ENCODE data around the gene HEG1. TPM values are rescaled to one million over a fixed set of nuclear protein-coding genes. Genes with fewer than 3 reads are reported as not detected.
"Not testable (repeated sequence)": the region's sequence is repeated elsewhere in the genome, so short reads cannot be mapped to it uniquely, and the experiment has no call there.

The HEG1 gene
- 1 to 10 TPM; 5.8 TPM for total RNA-seq

- peak within 1 kb of the TSS; percentile 11 for H3K27ac Mint-ChIP-seq
- H3K4me3 Mint-ChIP-seq: peak within 1 kb of the TSS; percentile 80
- H3K4me1 Mint-ChIP-seq (ENCODE audit: low read depth): peaks cover 44% of the 10 kb centered on the region
- H3K27me3 Mint-ChIP-seq (ENCODE audit: low read depth): no peaks in the 10 kb centered on the region
- no peaks in the 10 kb centered on the region for H3K36me3 Mint-ChIP-seq (ENCODE audit: low read depth)
- peak; percentile 78 for DNase-seq
- CTCF ChIA-PET: interaction anchor here (0.5 to 1.9 kb wide), 2 partner anchors 8 to 405 kb away, joined by 4 to 5 read pairs; no protein-coding TSS in a partner anchor
- no peaks in the 10 kb centered on the region for H3K9me3 Mint-ChIP-seq
- intact Hi-C loops (cut with micrococcal nuclease): loop anchor here (1.0 kb wide), 1 partner anchor 54 kb away; no protein-coding TSS in a partner anchor
Measured at GRCh38 chr3:125055913-125056745, at the start of gene HEG1. TSS of gene HEG1 (minus strand) at chr3:125055997. CDS start at chr3:125055890, 107 bp downstream.

- H3K9me3 Mint-ChIP-seq: peaks cover 5% of the 10 kb centered on the region
- no peak for DNase-seq
- CTCF ChIA-PET: interaction anchor here (0.6 kb wide), 1 partner anchor 1835 kb away, joined by 4 read pairs; no protein-coding TSS in a partner anchor
- intact Hi-C loops (cut with micrococcal nuclease): no loop called here
- H3K36me3 Mint-ChIP-seq (ENCODE audit: low read depth): no peaks in the 10 kb centered on the region
- no peak overlapping the region for H3K4me3 Mint-ChIP-seq
- peaks cover 19% of the 10 kb centered on the region for H3K4me1 Mint-ChIP-seq (ENCODE audit: low read depth)
- no peaks in the 10 kb centered on the region for H3K27me3 Mint-ChIP-seq (ENCODE audit: low read depth)
- H3K27ac Mint-ChIP-seq: no peak overlapping the region
Measured at GRCh38 chr3:125105116-125105515, 49.3 kb upstream of the HEG1 start.

DNA sequence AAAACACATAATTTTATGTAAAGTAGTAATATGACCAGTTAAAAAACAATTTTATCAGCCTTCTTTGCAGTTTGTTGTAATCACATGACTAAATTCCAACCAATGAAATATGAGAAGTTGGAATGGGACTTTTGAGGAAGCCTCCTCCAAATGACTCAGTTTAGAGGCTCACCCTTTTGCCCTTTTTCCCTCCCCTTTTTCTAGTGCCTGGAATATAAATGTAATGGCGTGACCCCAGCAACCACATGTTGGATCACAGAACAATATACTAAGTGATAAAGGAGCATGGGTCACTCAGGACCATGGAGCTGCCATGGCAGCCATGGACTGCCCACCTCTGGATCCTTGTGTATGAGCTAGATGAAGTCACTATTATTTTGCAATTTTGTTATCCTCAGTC is 48.8 kb upstream of the HEG1 start:
- CTCF ChIA-PET: no interaction called here
- Mint-ChIP-seq H3K36me3 (ENCODE audit: low read depth) (no peaks in the 10 kb centered on the region), H3K27me3 (ENCODE audit: low read depth) (no peaks in the 10 kb centered on the region), H3K4me3 (no peak overlapping the region), H3K9me3 (peaks cover 9% of the 10 kb centered on the region), H3K4me1 (ENCODE audit: low read depth) (peaks cover 15% of the 10 kb centered on the region), H3K27ac (no peak overlapping the region)
- intact Hi-C loops (cut with micrococcal nuclease): no loop called here
- DNase-seq: no peak

DNA sequence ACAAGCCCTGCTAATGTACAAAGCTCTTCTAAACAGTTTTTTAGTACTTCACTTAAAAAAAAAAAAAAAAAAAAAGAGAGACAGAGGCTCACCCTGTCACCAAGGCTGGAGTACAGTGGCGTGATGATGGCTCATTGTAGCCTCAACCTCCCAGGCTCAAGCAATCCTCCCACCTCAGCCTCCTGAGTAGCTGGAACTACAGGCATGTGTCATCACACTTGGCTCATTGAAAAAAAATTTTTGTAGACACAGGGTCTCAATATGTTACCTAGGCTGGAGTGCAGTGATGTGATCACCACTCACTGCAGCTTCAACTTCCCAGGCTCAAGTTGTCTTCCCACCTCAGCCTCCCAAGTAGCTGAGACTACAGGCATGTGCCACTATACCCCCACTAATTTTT is 47.6 kb upstream of the HEG1 start:
- CTCF ChIA-PET: no interaction called here
- intact Hi-C loops (cut with micrococcal nuclease): no loop called here
- H3K36me3 Mint-ChIP-seq (ENCODE audit: low read depth): no peaks in the 10 kb centered on the region
- H3K4me1 Mint-ChIP-seq (ENCODE audit: low read depth): peaks cover 7% of the 10 kb centered on the region
- H3K9me3 Mint-ChIP-seq: peaks cover 14% of the 10 kb centered on the region
- no peak overlapping the region for H3K27ac Mint-ChIP-seq
- DNase-seq: no peak
- H3K4me3 Mint-ChIP-seq: no peak overlapping the region
- no peaks in the 10 kb centered on the region for H3K27me3 Mint-ChIP-seq (ENCODE audit: low read depth)

DNA sequence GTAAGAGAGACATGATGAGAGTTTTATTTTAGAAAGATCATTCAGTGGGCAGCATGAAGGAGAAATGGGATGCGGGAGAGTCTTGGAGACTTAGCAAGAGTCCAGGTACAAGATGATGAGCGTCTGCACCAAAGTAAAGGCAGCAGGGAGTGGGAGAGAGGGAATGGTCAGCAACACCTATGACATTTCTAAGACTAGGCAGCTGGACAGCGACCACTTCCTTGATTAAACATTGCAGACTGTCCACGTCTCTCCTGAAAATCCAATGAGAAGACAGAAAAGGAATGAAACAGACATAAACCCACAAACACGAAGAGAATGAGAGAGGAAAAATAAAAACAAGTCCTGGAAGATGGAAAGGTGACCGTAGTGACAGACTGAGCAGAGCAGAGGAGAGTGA is 46.7 kb upstream of the HEG1 start:
- no peaks in the 10 kb centered on the region for H3K4me1 Mint-ChIP-seq (ENCODE audit: low read depth)
- intact Hi-C loops (cut with micrococcal nuclease): no loop called here

DNA sequence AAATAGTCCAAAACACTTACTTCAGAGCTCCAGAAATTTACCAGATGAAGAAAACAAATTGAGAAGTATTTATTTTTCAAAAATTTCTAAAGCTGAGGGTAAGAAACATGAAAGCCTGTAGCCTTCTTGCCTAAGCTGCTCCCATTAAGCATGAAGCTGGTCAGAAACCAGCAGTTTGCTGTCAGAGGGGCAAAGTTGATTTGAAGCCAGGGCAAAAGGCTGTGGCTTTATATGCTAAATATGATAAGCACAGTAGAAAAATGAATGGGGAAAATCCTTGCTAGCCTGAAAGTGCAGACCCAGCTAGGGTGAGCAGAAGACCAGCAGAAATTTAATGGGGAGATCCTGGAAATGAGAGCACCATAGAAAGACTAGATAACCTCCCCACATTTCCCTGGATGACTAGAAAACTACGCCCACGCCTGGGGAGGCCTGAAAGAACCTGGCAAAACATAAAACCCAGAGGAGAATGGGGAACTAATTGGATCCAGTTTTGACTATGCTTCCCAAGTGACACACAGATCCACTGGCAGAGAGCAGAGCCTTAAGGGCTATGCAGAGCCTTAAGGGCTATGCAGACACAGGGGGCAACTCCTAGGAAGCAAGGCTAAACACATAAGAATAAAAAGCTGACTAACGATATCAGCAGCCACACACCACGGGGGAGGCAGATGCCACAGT is 43.0 kb upstream of the HEG1 start:
- H3K27me3 Mint-ChIP-seq (ENCODE audit: low read depth): no peaks in the 10 kb centered on the region
- no peaks in the 10 kb centered on the region for H3K36me3 Mint-ChIP-seq (ENCODE audit: low read depth)
- CTCF ChIA-PET: interaction anchor here (1.1 kb wide), 1 partner anchor 10 kb away, joined by 3 read pairs; no protein-coding TSS in a partner anchor
- peaks cover 9% of the 10 kb centered on the region for H3K9me3 Mint-ChIP-seq
- H3K27ac Mint-ChIP-seq: no peak overlapping the region
- DNase-seq: no peak
- no peaks in the 10 kb centered on the region for H3K4me1 Mint-ChIP-seq (ENCODE audit: low read depth)
- intact Hi-C loops (cut with micrococcal nuclease): no loop called here
- no peak overlapping the region for H3K4me3 Mint-ChIP-seq

More for the DNA sequence above, 46.7 kb upstream of the HEG1 start:
- Mint-ChIP-seq H3K27me3 (ENCODE audit: low read depth) (no peaks in the 10 kb centered on the region), H3K9me3 (peaks cover 14% of the 10 kb centered on the region), H3K36me3 (ENCODE audit: low read depth) (no peaks in the 10 kb centered on the region), H3K27ac (no peak overlapping the region), H3K4me3 (no peak overlapping the region)
- no peak for DNase-seq
- CTCF ChIA-PET: no interaction called here

GRCh38 chr3:125090649-125091048 is 34.9 kb upstream of the HEG1 start:
- H3K4me1 Mint-ChIP-seq (ENCODE audit: low read depth): no peaks in the 10 kb centered on the region
- intact Hi-C loops (cut with micrococcal nuclease): no loop called here
- H3K27me3 Mint-ChIP-seq (ENCODE audit: low read depth): no peaks in the 10 kb centered on the region
- no peaks in the 10 kb centered on the region for H3K9me3 Mint-ChIP-seq
- DNase-seq: no peak
- no peak overlapping the region for H3K4me3 Mint-ChIP-seq
- H3K27ac Mint-ChIP-seq: no peak overlapping the region
- no peaks in the 10 kb centered on the region for H3K36me3 Mint-ChIP-seq (ENCODE audit: low read depth)
- CTCF ChIA-PET: no interaction called here

- CTCF ChIA-PET: no interaction called here
Measured at GRCh38 chr3:125087768-125088391, 32.1 kb upstream of the HEG1 start.

DNA sequence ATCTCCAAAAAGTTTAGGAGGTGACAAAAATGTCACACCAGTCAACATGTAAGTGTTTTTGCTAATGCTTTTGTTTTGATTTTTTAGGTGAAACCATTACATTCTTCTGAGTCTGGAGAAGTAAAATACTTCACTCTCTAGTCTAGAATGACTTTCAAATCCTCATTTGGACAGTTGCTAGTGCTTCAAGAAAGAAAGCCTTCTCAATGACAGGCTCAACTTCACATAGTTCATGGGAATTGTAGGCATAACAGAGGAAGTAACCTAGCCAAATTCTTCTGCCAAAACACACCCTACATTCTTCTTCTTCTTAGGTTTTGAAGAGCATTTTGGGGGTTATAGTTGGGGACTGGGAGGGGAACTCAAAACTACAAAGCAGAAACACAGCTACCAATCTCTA is 29.4 kb upstream of the HEG1 start:
- CTCF ChIA-PET: no interaction called here

More at GRCh38 chr3:125087768-125088391, 32.1 kb upstream of the HEG1 start:
- no peaks in the 10 kb centered on the region for H3K4me1 Mint-ChIP-seq (ENCODE audit: low read depth)
- DNase-seq: no peak
- intact Hi-C loops (cut with micrococcal nuclease): no loop called here
- no peak overlapping the region for H3K27ac Mint-ChIP-seq
- no peaks in the 10 kb centered on the region for H3K9me3 Mint-ChIP-seq
- no peaks in the 10 kb centered on the region for H3K27me3 Mint-ChIP-seq (ENCODE audit: low read depth)
- H3K4me3 Mint-ChIP-seq: no peak overlapping the region
- no peaks in the 10 kb centered on the region for H3K36me3 Mint-ChIP-seq (ENCODE audit: low read depth)

GRCh38 chr3:125083776-125084175 is 28.0 kb upstream of the HEG1 start:
- Mint-ChIP-seq H3K9me3 (no peaks in the 10 kb centered on the region), H3K27me3 (ENCODE audit: low read depth) (no peaks in the 10 kb centered on the region), H3K4me1 (ENCODE audit: low read depth) (no peaks in the 10 kb centered on the region), H3K36me3 (ENCODE audit: low read depth) (no peaks in the 10 kb centered on the region), H3K4me3 (no peak overlapping the region), H3K27ac (no peak overlapping the region)
- no peak for DNase-seq
- CTCF ChIA-PET: interaction anchor here (0.8 to 1.2 kb wide), 2 partner anchors 67 kb away, joined by 3 read pairs; no protein-coding TSS in a partner anchor
- intact Hi-C loops (cut with micrococcal nuclease): no loop called here

More for the DNA sequence above, 29.4 kb upstream of the HEG1 start:
- DNase-seq: no peak
- Mint-ChIP-seq H3K4me3 (no peak overlapping the region), H3K9me3 (no peaks in the 10 kb centered on the region), H3K27ac (no peak overlapping the region), H3K4me1 (ENCODE audit: low read depth) (no peaks in the 10 kb centered on the region), H3K36me3 (ENCODE audit: low read depth) (no peaks in the 10 kb centered on the region), H3K27me3 (ENCODE audit: low read depth) (no peaks in the 10 kb centered on the region)
- intact Hi-C loops (cut with micrococcal nuclease): no loop called here

DNA sequence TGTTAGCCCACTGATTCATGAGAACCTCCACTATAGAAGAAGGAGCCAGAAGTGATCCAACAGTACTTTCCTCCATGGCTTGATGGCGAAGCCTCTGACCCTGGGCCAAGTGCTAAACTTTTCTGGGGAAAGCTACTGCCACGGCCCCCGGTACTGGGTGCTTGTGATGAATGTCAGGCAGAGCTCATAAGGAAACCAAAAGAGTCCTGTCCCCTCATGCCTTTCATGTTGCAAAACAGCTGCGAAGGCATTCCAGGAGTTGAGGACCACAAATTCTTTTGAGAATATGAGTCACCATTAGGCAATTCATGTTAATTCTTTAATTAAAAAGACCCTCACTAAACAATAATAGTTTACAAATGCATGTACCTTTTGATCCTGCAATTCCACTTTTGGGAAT is 26.5 kb upstream of the HEG1 start:
- CTCF ChIA-PET: interaction anchor here (0.9 kb wide), 1 partner anchor 68 kb away, joined by 3 read pairs; no protein-coding TSS in a partner anchor
- H3K9me3 Mint-ChIP-seq; H3K36me3 Mint-ChIP-seq (ENCODE audit: low read depth); H3K27ac Mint-ChIP-seq; H3K4me3 Mint-ChIP-seq; H3K4me1 Mint-ChIP-seq (ENCODE audit: low read depth); H3K27me3 Mint-ChIP-seq (ENCODE audit: low read depth); DNase-seq; intact Hi-C loops (cut with micrococcal nuclease): not testable (repeated sequence)

DNA sequence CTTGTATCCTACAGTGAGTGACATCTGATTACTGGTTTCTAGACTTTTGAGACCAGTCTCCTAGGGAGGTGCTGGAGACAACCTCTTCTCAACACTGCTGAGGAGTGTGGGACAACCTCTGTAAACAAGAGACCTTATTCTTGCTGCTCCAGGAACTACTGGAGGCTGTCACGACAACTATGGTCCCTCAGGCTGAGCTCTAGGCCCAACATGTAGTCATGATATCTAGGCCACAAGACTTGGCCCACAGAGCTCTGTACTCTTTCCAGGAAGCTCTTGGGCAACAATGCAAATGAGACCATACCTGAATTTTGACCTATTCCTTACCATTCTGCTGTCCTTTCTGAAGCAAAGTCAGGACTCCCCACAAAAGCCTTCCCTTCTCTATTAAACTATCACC is 24.3 kb upstream of the HEG1 start:
- H3K4me3 Mint-ChIP-seq: no peak overlapping the region

More for the DNA sequence above, 24.3 kb upstream of the HEG1 start:
- intact Hi-C loops (cut with micrococcal nuclease): no loop called here
- H3K4me1 Mint-ChIP-seq (ENCODE audit: low read depth): no peaks in the 10 kb centered on the region
- H3K27me3 Mint-ChIP-seq (ENCODE audit: low read depth): no peaks in the 10 kb centered on the region
- CTCF ChIA-PET: no interaction called here
- no peaks in the 10 kb centered on the region for H3K36me3 Mint-ChIP-seq (ENCODE audit: low read depth)
- DNase-seq: no peak
- no peak overlapping the region for H3K27ac Mint-ChIP-seq
- no peaks in the 10 kb centered on the region for H3K9me3 Mint-ChIP-seq
